Upper lobe of right lung (tissue), 1 donor: Measurements from ENCODE around the gene PCGF1. TPM values are rescaled to one million over a fixed set of nuclear protein-coding genes. Genes with fewer than 3 reads are reported as not detected.
"Not testable (repeated sequence)": the region's sequence is repeated elsewhere in the genome, so short reads cannot be mapped to it uniquely, and the experiment has no call there.

Source experiments
- ATAC-seq: fragments of 200-7000 bp; cut with Tn5 transposase; one replicate; pipeline ENCODE4 v1.9.1; 2020; ENCODE audit warnings: mild to moderate bottlenecking, moderate library complexity
- DNase-seq: peaks from one replicate; pipeline ENCODE4 v3.0.0-alpha.2; 2020
- H3K27ac ChIP-seq: fragments of 200-600 bp; one replicate; pipeline ENCODE4 v1.8.0; 2022
- H3K27me3 ChIP-seq: fragments of 200-600 bp; one replicate; pipeline ENCODE4 v1.8.0; 2022; ENCODE audit warnings: mild to moderate bottlenecking
- H3K36me3 ChIP-seq: fragments of 200-600 bp; one replicate; pipeline ENCODE4 v1.8.0; 2022
- H3K4me1 ChIP-seq: fragments of 200-600 bp; one replicate; pipeline ENCODE4 v1.8.0; 2022
- H3K4me3 ChIP-seq: fragments of 200-600 bp; one replicate; pipeline ENCODE4 v1.8.0; 2022; ENCODE audit warnings: mild to moderate bottlenecking
- H3K9me3 ChIP-seq: fragments of 200-600 bp; one replicate; pipeline ENCODE4 v1.8.0; 2022
- CTCF ChIP-seq: fragments of 200-600 bp; IDR thresholded peaks from one replicate; pipeline ENCODE4 v1.8.0; 2022; ENCODE audit warnings: antibody characterized with exemption
- intact Hi-C: fragments of 100-400 bp; cut with DNase I; formaldehyde crosslinking; loops from one replicate; pipeline ENCODE4 v1.11.0; 2022
- total RNA-seq: library from RNA; stranded (reverse); fragmentation: NEBNext Ultra II Directional; extraction: Animal tissue kit (Norgen Biotek cat#: 25700); gene quantifications from one replicate; pipeline ENCODE4 v1.2.1, GENCODE V29; 2021
- donor health status: DM: no; HTN: yes; CAD: no; lungs with severe emphysema.

The PCGF1 gene
- total RNA-seq, 1 donor from 2014 or later = 30.1 TPM

GRCh38 chr2:74488643-74489481, 18.6 kb downstream of the PCGF1 start:
- H3K27me3 ChIP-seq = no peaks in the 10 kb centered on the region
- H3K9me3 ChIP-seq = no peaks in the 10 kb centered on the region
- H3K36me3 ChIP-seq = peaks cover 56% of the 10 kb centered on the region
- no peak for ATAC-seq
- H3K4me3 ChIP-seq = no peak overlapping the region
- TF ChIP-seq CTCF = no peak
- intact Hi-C loops = no loop called here
- H3K27ac ChIP-seq = no peak overlapping the region
- no peak for DNase-seq
- H3K4me1 ChIP-seq = peaks cover 5% of the 10 kb centered on the region

GRCh38 chr2:74486141-74486540, 21.4 kb downstream of the PCGF1 start:
- Histone ChIP-seq H3K4me3 (no peak overlapping the region), H3K36me3 (peaks cover 29% of the 10 kb centered on the region), H3K27me3 (no peaks in the 10 kb centered on the region), H3K27ac (no peak overlapping the region), H3K4me1 (peaks cover 19% of the 10 kb centered on the region), H3K9me3 (no peaks in the 10 kb centered on the region)
- intact Hi-C loops = no loop called here
- no peak for TF ChIP-seq CTCF
- ATAC-seq (no peak), DNase-seq (no peak)

GRCh38 chr2:74483675-74484164, 23.8 kb downstream of the PCGF1 start:
- ATAC-seq, DNase-seq, H3K27me3 ChIP-seq, H3K9me3 ChIP-seq, intact Hi-C loops: not testable (repeated sequence)
- peaks cover 24% of the 10 kb centered on the region for H3K4me1 ChIP-seq
- H3K27ac ChIP-seq = peak overlapping the region; percentile 91
- peak overlapping the region; percentile 95 for H3K4me3 ChIP-seq
- H3K36me3 ChIP-seq = peaks cover 29% of the 10 kb centered on the region

- DNase-seq = peak; percentile 97
- Histone ChIP-seq H3K27ac (peak within 1 kb of the TSS; percentile 91), H3K36me3 (peaks cover 29% of the 10 kb centered on the region), H3K4me1 (peaks cover 24% of the 10 kb centered on the region), H3K27me3 (no peaks in the 10 kb centered on the region), H3K9me3 (no peaks in the 10 kb centered on the region), H3K4me3 (peak within 1 kb of the TSS; percentile 95)
- peak; percentile 97 for ATAC-seq
- peak; percentile 84 for TF ChIP-seq CTCF
- intact Hi-C loops = no loop called here
Observed at GRCh38 chr2:74482801-74483674, 24.5 kb downstream of the PCGF1 start, which contains the start of the genes CCDC142 and TTC31. Gene CCDC142, minus strand, starts transcription at chr2:74482998. Its CDS starts 161 bp downstream, at chr2:74482837. Gene TTC31, plus strand, starts transcription at chr2:74483081. Its CDS starts 15 bp downstream, at chr2:74483096.

GRCh38 chr2:74481961-74482800, 25.3 kb downstream of the PCGF1 start:
- Histone ChIP-seq H3K9me3 (no peaks in the 10 kb centered on the region), H3K4me3 (peak overlapping the region; percentile 95), H3K36me3 (peaks cover 29% of the 10 kb centered on the region), H3K4me1 (peaks cover 29% of the 10 kb centered on the region), H3K27me3 (no peaks in the 10 kb centered on the region), H3K27ac (peak overlapping the region; percentile 91)
- ATAC-seq = peak; percentile 72
- no peak for DNase-seq
- intact Hi-C loops = no loop called here
- TF ChIP-seq CTCF = no peak
